H1 (cell line): ENCODE data around the gene TCF7L1. TPM values are rescaled to one million over a fixed set of nuclear protein-coding genes. Genes with fewer than 3 reads are reported as not detected.

Experiments
- CHD2 ChIP-seq: IDR thresholded peaks from 2 replicates; pipeline ENCODE4 v1.6.1; 2012; ENCODE audit warnings: low read length, improper control_type of control experiment
- CTBP2 ChIP-seq: IDR thresholded peaks from 2 replicates; pipeline ENCODE4 v1.7.0; 2011; ENCODE audit warnings: borderline replicate concordance, mild to moderate bottlenecking, moderate library complexity, mixed read lengths, low read length; ENCODE audit not compliant: insufficient read depth, insufficient read length
- polyA plus RNA-seq, 7 experiments: library from polyadenylated mRNA; depleted of rRNA in 3 of 7; stranded (reverse) in 5 of 7; unstranded in 2 of 7; fragments of >200 nt in 5 of 7; fragments of 200-250 nt in 2 of 7; gene quantifications; 1 replicate in 5 of 7; 2 replicates in 1 of 7; 4 replicates in 1 of 7; pipeline versions ENCODE4 v1.2.1 to v1.2.3, GENCODE V29; 2011 to 2013; ENCODE audit warnings: missing spikeins in 2 of 7, mixed read lengths in 2 of 7
- total RNA-seq: library from RNA; stranded (reverse); fragmentation: NEBNext Ultra II Directional; extraction: Animal tissue kit (Norgen Biotek cat#: 25700); gene quantifications from 2 replicates; pipeline ENCODE4 v1.2.1, GENCODE V29; 2021
- TF ChIP-seq, protein P1 (sequence below), 3 experiments: IDR thresholded peaks; 1 replicate in 2 of 3; 2 replicates in 1 of 3; pipeline versions ENCODE4 v1.5.1 to v1.6.1; 2011; ENCODE audit warnings: low read length in 3 of 3, mild to moderate bottlenecking in 3 of 3, inconsistent platforms in 2 of 3, low read depth in 1 of 3, moderate library complexity in 1 of 3; ENCODE audit not compliant: insufficient read depth in 1 of 3; ENCODE audit errors: control extremely low read depth in 1 of 3

Gene TCF7L1
- total and polyA plus RNA-seq, 2 of the 8 experiments (the other 6 are each of a cell fraction or from before 2014, with no cell fraction given): 27.5 to 108 TPM

DNA sequence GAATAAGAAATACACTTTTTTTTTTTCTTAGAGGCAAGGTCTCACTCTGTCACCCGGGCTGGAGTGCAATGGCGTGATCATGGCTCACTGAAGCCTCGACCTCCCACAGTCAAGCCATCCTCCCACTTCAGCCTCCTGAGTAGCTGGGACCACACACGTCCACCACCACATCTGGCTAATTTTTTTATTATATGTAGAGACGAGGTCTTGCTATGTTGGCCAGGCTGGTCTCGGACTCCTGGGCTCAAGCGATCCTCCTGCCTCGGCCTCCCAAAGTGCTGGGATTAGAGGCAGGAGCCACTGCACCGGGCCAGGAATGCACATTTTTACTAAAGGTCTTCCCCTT lies 192.2 kb downstream of the TCF7L1 start (continued):
- TF ChIP-seq, protein P1, sequence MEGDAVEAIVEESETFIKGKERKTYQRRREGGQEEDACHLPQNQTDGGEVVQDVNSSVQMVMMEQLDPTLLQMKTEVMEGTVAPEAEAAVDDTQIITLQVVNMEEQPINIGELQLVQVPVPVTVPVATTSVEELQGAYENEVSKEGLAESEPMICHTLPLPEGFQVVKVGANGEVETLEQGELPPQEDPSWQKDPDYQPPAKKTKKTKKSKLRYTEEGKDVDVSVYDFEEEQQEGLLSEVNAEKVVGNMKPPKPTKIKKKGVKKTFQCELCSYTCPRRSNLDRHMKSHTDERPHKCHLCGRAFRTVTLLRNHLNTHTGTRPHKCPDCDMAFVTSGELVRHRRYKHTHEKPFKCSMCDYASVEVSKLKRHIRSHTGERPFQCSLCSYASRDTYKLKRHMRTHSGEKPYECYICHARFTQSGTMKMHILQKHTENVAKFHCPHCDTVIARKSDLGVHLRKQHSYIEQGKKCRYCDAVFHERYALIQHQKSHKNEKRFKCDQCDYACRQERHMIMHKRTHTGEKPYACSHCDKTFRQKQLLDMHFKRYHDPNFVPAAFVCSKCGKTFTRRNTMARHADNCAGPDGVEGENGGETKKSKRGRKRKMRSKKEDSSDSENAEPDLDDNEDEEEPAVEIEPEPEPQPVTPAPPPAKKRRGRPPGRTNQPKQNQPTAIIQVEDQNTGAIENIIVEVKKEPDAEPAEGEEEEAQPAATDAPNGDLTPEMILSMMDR (IDR thresholded peaks at IDR 0.05; ENCODE audit: control extremely low read depth in 1 of 3, insufficient read depth in 1 of 3, low read depth in 1 of 3, low read length in 3 of 3): no peak
- TF ChIP-seq CHD2: no peak
- no peak for TF ChIP-seq CTBP2
- TF ChIP-seq, all 59 proteins: peak for 0
